NCI-H460 (cell line): ENCODE measurements around the gene TRPM3. TPM values are rescaled to one million over a fixed set of nuclear protein-coding genes. Genes with fewer than 3 reads are reported as not detected.

Experiments used
- DNase-seq: peaks from one replicate; pipeline ENCODE4 v3.0.0-alpha.2; 2016; ENCODE audit warnings: low read depth; ENCODE audit errors: extremely low read depth
- total RNA-seq: library from RNA; depleted of rRNA; stranded (reverse); fragments of >200 nt; shearing (Covaris generic); gene quantifications from 2 replicates; pipeline ENCODE4 v1.2.3, GENCODE V29; 2014

The TRPM3 gene
- total RNA-seq, 1 experiment from 2014 or later, result 1.7 TPM

- DNase-seq, result peak; percentile 91
Observed at GRCh38 chr9:70902692-70903131, 218.7 kb downstream of the TRPM3 start.

- no peak for DNase-seq
Observed at GRCh38 chr9:70902171-70902570, 219.2 kb downstream of the TRPM3 start.

DNA sequence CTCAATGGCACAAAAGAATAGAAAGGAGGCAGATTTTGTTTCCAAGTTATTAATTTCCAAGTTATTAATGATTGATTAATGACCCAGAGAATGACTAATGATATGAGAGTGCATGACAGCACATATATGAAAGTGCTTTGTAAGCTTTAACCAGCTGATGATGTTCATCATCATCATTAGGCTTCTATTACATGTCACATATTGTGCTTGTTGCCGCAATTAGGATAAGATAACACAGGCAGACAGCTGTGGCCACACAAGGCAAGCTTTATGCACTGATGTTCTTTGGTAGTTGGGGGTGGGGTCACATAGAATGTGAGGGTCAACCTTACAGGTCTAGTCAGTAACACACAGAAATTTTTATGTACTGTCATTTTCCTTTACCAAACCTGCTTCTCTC, 219.7 kb downstream of the TRPM3 start:
- no peak for DNase-seq

- no peak for DNase-seq
Observed at GRCh38 chr9:70901013-70901412, 220.4 kb downstream of the TRPM3 start.

DNA sequence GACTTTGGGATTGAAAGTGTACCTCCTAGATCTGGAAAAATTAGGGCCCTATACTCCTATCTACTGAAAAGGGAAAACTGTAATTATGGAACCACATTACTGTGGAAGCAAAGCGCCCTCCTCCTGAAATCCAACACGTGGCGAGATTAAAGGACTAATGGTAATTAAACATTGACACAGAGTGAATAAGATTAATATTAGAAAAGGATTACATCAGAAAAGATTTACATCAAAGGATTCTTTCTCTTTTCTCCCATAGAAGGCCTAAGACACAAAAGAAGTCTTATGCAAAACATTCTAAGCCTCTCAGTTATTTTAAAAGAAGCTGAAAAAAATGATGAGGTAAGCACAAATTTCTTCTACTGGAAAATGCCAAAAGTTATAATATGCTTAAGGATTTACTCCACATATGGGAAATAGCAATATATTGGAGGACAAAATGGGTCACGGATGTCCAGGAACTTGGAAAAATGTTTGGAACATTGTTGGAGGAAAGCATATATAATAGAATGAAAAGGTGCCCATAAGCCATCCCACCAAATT, 227.8 kb downstream of the TRPM3 start:
- no peak for DNase-seq

- no peak for DNase-seq
Observed at GRCh38 chr9:70888471-70888870, 232.9 kb downstream of the TRPM3 start.

DNA sequence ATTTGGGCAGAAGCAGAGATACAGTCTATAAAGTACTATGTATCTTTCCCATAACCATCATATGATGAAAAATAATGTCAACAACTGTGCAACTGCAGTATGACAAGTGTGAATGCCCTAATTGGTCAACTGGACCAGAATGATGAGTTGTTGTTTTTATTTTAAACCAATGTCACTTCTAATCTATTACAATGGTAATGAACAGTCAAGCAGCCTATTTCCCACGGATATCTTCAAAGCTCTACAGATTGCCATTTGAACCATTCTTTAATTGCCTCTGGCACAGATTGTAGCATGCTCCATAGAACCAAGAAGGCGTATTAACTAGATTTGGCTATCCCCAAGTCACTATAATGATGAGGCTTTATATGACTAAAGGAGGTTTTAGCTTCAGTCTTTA, 233.6 kb downstream of the TRPM3 start:
- no peak for DNase-seq

DNA sequence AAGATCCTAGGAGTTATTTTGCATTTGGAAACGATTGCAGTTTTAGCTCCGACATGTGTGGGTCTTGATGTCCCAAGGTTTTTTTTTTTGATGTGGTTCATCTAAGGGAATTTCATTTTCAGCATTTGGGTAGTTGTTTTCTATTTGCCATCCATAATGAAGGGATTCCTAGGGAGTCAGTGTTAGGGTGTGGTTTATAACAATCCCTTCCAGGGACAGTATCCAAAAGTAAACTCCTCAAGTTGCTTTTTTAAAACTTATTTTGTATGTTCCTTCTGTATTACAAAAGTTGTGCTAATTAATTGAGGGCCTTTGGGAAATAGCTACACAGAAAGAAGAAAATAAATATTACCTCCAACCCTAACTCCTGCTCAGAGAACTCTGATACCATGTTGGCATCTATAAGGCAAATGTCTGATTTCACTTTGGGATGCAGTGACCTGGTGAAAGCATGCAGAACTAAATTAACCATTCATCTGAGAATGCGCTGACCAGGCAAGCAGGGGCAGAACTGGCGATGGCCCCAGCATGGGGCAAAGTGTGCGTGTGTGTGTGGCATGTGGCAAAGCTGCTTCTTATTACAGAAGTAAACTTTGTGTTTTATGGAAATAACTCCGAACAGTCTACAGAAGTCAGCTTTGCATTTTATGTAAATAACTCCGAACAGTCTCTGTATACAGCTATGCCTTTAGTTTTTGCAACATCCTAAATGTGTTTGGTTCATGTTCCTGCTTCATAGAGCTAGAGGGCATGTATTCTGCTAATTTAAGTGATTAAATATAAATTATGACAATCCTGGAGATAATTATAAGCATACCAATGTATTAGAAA, 237.2 kb downstream of the TRPM3 start:
- DNase-seq, result no peak

DNA sequence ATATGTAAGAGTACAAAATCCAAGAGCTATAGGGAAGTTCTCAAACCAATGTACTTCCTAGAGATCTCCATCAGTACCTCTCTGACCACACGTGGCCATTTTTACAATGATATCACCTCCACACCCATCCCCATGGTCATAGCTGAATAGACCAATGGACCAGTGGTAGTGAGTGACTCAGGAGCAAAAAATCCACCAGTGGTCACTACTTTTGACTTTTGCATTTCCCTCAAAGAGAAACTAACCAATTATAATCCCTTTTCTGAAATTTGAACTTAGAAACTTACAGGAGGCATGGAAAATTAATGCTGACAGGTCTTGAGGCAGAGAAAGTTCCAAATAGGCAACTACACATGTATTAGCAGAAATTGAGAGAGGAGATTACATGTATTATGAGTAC, 238.4 kb downstream of the TRPM3 start:
- no peak for DNase-seq

- DNase-seq, result no peak
Observed at GRCh38 chr9:70881333-70881732, 240.1 kb downstream of the TRPM3 start.

DNA sequence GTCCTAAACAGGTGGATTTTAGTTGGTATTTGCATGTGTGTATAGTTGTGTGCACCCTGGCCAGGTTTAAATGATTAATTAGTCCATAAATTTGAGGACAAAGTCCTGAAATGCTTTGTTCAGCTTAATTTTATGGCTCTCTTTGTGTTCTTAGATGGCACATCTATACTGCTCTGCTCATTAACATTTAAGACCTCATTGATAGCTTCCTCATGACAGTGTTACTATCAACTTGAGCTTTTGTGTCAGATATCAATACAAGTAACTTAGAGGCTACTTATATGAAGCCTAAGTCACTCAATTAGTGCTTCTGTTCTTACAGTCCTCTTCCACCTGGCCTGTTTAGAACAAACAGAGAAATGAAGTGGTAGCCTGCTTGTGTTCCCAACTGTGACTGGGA, 240.9 kb downstream of the TRPM3 start:
- DNase-seq, result no peak

- no peak for DNase-seq
Observed at GRCh38 chr9:70878576-70878975, 242.8 kb downstream of the TRPM3 start.

- no peak for DNase-seq
Observed at GRCh38 chr9:70874451-70874850, 247.0 kb downstream of the TRPM3 start.

DNA sequence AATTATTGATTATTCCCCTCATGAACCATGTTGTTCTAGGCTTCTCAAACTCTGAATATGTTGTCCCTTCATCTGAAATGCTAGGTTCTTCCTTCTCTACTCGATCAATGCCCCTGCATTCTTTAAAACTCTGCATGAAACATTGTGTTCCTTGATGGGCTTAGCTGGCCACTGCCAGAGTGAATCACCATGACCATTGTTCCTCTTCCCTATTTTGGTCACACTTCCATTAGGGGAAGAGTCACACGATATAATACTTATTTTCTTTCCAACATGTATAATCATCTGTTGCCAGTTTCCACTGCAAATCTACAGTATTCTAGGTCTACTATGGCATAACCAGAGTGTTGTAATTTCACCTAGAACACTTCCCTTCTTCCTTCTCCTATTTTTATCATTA, 247.9 kb downstream of the TRPM3 start:
- no peak for DNase-seq

DNA sequence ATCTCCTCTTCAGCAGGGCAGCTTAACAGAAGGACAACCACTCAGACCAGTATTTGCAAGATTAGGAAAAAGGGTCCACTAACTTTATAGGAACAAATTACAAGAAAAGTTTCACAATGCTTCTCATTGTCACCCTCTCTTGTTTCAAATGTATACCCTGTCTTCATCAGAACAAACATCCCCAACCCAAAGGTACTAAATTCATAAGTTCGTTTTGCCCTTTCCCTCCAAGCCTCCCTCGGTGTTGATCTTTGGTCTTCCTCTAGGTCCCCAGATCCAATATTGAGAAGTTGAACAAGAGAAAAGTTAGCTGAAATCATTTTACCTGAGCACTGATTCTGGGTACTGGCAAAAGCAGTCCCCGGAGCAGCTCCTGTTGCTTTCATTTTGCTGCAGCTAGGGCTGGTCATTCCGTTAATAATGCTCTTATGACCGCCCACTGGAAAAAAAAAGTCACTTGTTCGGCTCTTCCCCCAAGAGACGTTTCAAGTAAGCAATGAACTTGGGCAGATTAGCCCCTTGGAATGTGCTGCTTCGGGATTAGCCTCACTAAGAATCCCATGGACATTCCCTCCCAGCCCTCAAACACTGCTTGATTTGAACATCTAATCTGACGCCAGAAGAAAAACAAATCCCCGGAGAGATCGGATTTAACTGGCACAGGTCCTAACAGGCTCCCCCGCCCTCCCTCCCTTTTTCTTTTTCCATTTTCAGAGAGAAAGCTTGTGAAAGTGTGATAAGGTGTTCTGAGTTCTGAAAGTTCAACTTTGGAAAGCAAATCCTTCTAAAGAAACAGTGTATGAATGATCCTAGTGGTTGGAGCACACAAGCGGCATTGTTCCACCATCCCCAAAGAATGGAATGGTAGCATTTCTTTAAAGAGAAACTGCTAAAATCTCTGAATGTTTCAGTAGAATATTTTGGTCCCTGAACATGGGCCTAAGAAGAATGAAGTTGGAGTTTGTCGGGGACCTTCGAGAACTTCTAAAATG, 252.5 kb downstream of the TRPM3 start:
- peak; percentile 12 for DNase-seq

DNA sequence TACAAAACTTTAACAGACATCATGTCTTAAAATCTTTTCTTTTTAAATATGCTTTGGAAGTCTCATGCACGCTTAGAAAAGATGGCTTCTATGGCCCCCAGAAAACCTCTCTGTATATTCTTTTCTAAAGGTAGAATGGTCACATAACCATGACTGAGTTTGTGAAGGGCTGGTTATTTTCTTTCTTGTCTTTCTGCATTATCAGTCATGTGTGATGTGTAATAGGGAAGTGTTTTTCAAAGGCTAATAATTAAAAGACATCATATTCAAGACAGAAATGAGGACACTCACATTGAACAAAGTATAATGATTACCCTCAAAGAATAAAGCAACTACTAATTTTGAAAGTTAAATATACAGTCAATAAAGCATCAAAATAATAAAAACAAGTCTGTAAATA, 253.4 kb downstream of the TRPM3 start:
- no peak for DNase-seq

DNA sequence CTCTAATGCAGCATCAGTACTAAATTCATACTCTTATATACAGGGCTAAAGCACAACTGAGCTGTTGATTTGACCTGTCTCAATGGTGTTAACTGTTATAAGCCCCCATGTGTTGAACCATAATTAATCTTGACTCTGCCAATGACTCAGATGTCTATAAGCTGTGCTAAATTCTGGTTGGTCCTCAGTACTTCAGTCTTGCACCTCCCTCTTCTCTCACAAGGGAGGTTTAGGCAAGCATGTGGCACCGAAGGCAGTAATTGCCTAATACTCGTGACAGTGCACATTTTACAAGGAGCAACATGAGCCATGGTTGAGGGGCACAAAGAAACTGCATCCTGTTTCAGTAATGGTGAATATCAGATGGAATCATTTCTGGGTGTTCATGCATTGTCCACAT, 255.9 kb downstream of the TRPM3 start:
- peak; percentile 56 for DNase-seq

DNA sequence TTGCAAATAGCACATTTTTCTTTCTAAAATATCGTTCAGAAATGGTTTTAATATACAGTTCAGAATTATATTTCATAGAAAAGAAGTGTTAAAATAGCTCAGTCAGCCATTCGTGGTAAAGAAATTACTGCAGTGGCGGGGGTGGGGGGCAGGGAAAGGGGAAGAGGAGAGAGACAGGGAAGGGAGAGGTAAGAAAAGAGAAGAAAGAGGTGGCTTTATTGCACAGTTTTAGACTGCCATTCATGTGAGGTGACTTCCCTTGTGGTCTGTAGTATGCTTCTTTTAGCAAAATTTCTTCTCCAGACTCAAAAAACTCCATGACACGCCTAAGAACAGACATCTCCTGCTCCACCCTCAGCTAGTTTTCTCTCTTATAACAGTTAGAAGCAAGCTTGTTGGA, 259.6 kb downstream of the TRPM3 start:
- DNase-seq, result no peak

DNA sequence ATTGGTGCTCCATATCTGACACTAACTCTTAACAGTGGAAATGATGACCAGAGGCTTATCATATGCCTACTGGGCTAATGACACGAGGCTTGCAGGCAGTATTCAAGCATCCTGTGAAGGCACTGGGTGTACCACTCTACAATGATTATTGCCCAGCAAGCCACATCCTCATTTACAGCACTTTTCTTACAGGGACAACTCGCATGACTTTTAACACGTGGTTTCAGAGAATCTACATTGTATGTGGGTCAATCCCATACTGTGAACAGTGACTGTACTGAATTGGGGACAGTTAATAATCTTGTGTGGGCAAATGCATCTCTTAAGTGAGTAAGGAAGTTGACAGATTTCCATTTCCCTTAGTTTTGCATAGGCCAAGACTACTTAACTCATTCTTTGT, 260.0 kb downstream of the TRPM3 start:
- no peak for DNase-seq

- DNase-seq, result no peak
Observed at GRCh38 chr9:70859694-70860093, 261.7 kb downstream of the TRPM3 start.

GRCh38 chr9:70856411-70856810, 265.0 kb downstream of the TRPM3 start:
- no peak for DNase-seq
